ENCODE data around the gene FTO.

Gene FTO

DNA sequence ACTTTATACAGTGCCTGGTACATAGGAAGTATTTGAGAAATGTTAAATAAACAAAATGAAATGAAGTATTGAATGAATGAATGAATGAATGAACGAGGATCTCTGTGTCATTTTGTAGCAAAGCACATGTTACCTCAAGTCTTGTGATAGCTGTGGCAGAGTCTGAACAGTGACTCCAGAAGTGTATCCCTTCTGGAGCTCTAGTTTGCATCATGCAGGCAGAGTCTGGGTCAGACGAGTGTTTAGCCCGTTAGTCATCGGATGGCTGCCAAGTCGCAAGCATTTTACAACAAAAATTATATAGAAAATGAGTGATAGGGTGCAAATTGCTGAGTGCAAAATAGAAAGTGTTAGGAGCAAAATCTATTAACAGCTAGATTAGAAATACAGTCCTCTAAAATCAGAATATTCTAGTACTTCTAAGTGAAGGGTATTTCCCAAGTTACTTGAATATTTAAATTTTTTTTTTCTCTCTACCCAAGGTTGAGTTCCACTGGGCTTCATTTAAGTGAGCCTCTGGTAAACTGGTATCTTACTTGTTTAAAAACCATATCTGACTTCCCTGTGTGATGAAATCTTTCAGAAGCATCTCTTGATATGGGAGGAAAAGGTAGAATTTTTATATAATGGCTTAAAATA, 113.3 kb downstream of the FTO start:
- Histone ChIP-seq H3K9me3 (ENCODE audit: control insufficient read depth in 2 of 2, low read length in 2 of 2) (no peaks in the 10 kb centered on the region), H3K27ac (ENCODE audit: low read depth in 2 of 2, low read length in 2 of 2) (no peak overlapping the region), H3K9ac (ENCODE audit: low read depth in 1 of 2, low read length in 2 of 2) (no peak overlapping the region), H3K4me3 (ENCODE audit: low read length in 2 of 2) (no peak overlapping the region), H3K4me1 (ENCODE audit: control insufficient read depth in 2 of 2, insufficient read depth in 2 of 2, low read length in 2 of 2) (peaks cover 0 to 4% of the 10 kb centered on the region in 2 donors), H3K27me3 (ENCODE audit: control insufficient read depth in 2 of 2, insufficient read depth in 2 of 2, low read length in 2 of 2) (no peaks in the 10 kb centered on the region), H3K36me3 (ENCODE audit: control insufficient read depth in 2 of 2, insufficient read depth in 2 of 2, low read length in 2 of 2) (no peaks in the 10 kb centered on the region)

DNA sequence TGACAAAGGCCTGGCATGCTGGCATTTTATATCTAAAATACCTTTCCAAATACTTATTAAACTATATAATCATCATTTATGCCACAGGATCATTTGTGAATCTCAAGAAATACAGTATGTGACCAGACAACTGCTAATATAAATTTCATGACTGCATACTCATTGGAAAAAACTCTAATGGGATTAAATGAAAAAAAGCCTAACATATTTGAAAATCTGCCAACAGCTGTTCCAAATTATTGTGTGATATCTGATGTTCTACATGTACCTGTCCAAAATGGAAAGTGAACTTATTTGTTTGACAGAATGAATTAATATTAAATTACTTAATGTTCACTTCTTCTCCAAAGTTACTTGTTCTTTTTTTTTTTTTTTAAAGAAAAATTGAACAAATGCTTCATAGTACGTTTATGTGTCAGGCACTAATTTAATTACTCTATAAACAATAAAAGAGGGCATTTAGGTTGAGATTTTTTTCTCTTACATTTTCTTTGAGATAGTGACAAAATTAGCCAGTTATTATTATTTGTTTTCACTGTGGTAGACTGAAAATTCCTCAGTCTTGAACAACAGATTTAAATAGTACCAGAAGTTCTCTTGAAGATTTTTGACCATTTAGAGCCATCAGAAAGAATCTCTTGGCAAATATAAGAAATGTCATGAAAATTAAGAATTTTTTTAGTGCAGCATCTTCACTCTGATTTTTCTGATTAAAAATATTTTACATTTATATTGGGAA, 114.0 kb downstream of the FTO start:
- Histone ChIP-seq H3K27me3 (ENCODE audit: control insufficient read depth in 2 of 2, insufficient read depth in 2 of 2, low read length in 2 of 2) (no peaks in the 10 kb centered on the region), H3K27ac (ENCODE audit: low read depth in 2 of 2, low read length in 2 of 2) (no peak overlapping the region), H3K4me1 (ENCODE audit: control insufficient read depth in 2 of 2, insufficient read depth in 2 of 2, low read length in 2 of 2) (peaks cover 0 to 4% of the 10 kb centered on the region in 2 donors), H3K4me3 (ENCODE audit: low read length in 2 of 2) (no peak overlapping the region), H3K9ac (ENCODE audit: low read depth in 1 of 2, low read length in 2 of 2) (no peak overlapping the region), H3K36me3 (ENCODE audit: control insufficient read depth in 2 of 2, insufficient read depth in 2 of 2, low read length in 2 of 2) (no peaks in the 10 kb centered on the region), H3K9me3 (ENCODE audit: control insufficient read depth in 2 of 2, low read length in 2 of 2) (no peaks in the 10 kb centered on the region)

DNA sequence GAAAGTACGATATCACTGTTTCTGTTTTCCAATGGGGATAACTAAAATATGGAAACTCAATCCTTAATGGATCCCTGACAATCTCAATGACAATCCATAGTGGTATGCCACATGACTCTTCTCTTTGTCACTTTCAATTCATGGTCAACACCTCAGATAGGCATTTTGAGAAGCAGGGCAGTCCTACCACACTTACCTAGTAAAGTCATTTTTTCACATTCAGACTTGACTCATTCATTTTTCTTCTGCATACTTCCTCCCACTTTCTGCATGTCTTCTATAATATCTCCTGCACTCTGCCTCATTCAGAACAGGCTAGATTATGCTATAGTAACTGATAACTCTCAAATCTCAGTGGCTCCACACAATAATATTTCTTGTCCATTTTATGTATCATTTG, 117.5 kb downstream of the FTO start:
- no peak overlapping the region for H3K9ac ChIP-seq (ENCODE audit: low read depth in 1 of 2, low read length in 2 of 2)
- no peaks in the 10 kb centered on the region for H3K27me3 ChIP-seq (ENCODE audit: control insufficient read depth in 2 of 2, insufficient read depth in 2 of 2, low read length in 2 of 2)
- H3K4me1 ChIP-seq (ENCODE audit: control insufficient read depth in 2 of 2, insufficient read depth in 2 of 2, low read length in 2 of 2), result peaks cover 0 to 4% of the 10 kb centered on the region in 2 donors
- no peaks in the 10 kb centered on the region for H3K9me3 ChIP-seq (ENCODE audit: control insufficient read depth in 2 of 2, low read length in 2 of 2)
- H3K27ac ChIP-seq (ENCODE audit: low read depth in 2 of 2, low read length in 2 of 2), result no peak overlapping the region
- no peak overlapping the region for H3K4me3 ChIP-seq (ENCODE audit: low read length in 2 of 2)
- peaks cover 6% of the 10 kb centered on the region in 2 donors for H3K36me3 ChIP-seq (ENCODE audit: control insufficient read depth in 2 of 2, insufficient read depth in 2 of 2, low read length in 2 of 2)

DNA sequence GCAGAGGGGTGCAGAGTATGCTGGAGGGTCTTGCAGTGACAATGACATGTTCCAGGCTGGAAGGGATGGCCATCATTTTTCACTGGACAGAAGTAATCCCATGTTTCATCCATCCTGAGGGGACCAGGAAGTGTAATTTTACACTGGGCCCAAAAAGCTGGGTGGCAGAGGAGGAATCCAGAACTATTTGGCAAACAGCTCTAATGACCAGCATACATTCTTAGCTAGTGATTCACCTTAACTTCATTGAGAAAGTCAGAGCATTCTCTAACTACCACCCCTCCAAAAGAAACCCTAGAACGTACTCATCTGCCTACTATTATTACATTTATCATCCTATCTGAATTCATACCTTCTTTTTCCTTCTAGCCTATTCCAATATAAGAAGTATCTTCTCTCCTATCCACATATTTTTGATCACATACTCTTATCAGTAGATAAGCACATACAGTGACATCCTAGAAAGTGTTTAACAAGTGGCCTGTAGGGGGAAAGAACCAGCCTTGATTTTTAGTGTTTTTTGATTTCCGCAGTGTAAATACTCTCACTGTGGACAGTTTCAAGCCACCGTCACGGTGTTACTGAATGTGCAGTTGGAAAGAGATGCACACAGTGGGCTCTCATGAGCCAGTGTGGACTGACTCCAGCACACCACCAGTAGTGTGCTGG, 118.1 kb downstream of the FTO start:
- Histone ChIP-seq H3K4me3 (ENCODE audit: low read length in 2 of 2) (no peak overlapping the region), H3K9ac (ENCODE audit: low read depth in 1 of 2, low read length in 2 of 2) (no peak overlapping the region), H3K36me3 (ENCODE audit: control insufficient read depth in 2 of 2, insufficient read depth in 2 of 2, low read length in 2 of 2) (peaks cover 8% of the 10 kb centered on the region in 2 donors), H3K27ac (ENCODE audit: low read depth in 2 of 2, low read length in 2 of 2) (no peak overlapping the region), H3K4me1 (ENCODE audit: control insufficient read depth in 2 of 2, insufficient read depth in 2 of 2, low read length in 2 of 2) (peaks cover 0 to 4% of the 10 kb centered on the region in 2 donors), H3K27me3 (ENCODE audit: control insufficient read depth in 2 of 2, insufficient read depth in 2 of 2, low read length in 2 of 2) (no peaks in the 10 kb centered on the region), H3K9me3 (ENCODE audit: control insufficient read depth in 2 of 2, low read length in 2 of 2) (no peaks in the 10 kb centered on the region)

DNA sequence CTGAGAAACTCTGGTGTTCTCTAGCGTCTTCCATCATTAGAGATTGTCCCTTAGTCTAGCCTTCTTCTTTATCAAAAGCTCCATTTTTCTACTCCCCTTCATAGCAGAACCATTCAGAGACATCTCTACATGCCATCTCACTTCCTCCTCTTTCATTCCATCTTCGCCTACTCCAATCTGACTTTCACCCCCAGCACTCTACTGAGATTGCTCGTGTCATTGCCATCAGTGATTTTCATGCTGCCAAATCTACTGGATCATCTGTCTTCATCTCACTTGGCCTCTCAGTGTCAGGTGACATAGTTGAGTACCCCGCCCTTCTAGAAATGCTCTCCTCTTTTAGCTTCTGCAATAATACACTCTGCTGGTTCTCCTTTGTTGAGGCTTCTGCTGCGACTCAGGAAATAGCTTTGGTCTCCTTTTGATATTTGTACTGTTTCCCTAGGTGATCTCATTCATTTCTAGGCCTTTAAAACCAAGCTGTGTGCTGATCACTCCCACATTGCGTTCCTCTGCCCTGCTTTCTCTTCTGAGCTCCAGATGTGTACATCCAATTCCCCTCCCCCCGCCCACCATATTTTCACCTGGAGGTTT, 119.1 kb downstream of the FTO start:
- H3K9me3 ChIP-seq (ENCODE audit: control insufficient read depth in 2 of 2, low read length in 2 of 2), result no peaks in the 10 kb centered on the region
- H3K27me3 ChIP-seq (ENCODE audit: control insufficient read depth in 2 of 2, insufficient read depth in 2 of 2, low read length in 2 of 2), result no peaks in the 10 kb centered on the region
- no peak overlapping the region for H3K9ac ChIP-seq (ENCODE audit: low read depth in 1 of 2, low read length in 2 of 2)
- peaks cover 8% of the 10 kb centered on the region in 2 donors for H3K36me3 ChIP-seq (ENCODE audit: control insufficient read depth in 2 of 2, insufficient read depth in 2 of 2, low read length in 2 of 2)
- no peak overlapping the region for H3K27ac ChIP-seq (ENCODE audit: low read depth in 2 of 2, low read length in 2 of 2)
- H3K4me3 ChIP-seq (ENCODE audit: low read length in 2 of 2), result no peak overlapping the region
- H3K4me1 ChIP-seq (ENCODE audit: control insufficient read depth in 2 of 2, insufficient read depth in 2 of 2, low read length in 2 of 2), result peaks cover 0 to 4% of the 10 kb centered on the region in 2 donors

GRCh38 chr16:53826658-53827057, 122.7 kb downstream of the FTO start:
- no peaks in the 10 kb centered on the region for H3K9me3 ChIP-seq (ENCODE audit: control insufficient read depth in 2 of 2, low read length in 2 of 2)
- peaks cover 8% of the 10 kb centered on the region in 2 donors for H3K36me3 ChIP-seq (ENCODE audit: control insufficient read depth in 2 of 2, insufficient read depth in 2 of 2, low read length in 2 of 2)
- no peaks in the 10 kb centered on the region for H3K4me1 ChIP-seq (ENCODE audit: control insufficient read depth in 2 of 2, insufficient read depth in 2 of 2, low read length in 2 of 2)
- H3K9ac ChIP-seq (ENCODE audit: low read depth in 1 of 2, low read length in 2 of 2), result no peak overlapping the region
- no peaks in the 10 kb centered on the region for H3K27me3 ChIP-seq (ENCODE audit: control insufficient read depth in 2 of 2, insufficient read depth in 2 of 2, low read length in 2 of 2)
- H3K4me3 ChIP-seq (ENCODE audit: low read length in 2 of 2), result no peak overlapping the region
- no peak overlapping the region for H3K27ac ChIP-seq (ENCODE audit: low read depth in 2 of 2, low read length in 2 of 2)

DNA sequence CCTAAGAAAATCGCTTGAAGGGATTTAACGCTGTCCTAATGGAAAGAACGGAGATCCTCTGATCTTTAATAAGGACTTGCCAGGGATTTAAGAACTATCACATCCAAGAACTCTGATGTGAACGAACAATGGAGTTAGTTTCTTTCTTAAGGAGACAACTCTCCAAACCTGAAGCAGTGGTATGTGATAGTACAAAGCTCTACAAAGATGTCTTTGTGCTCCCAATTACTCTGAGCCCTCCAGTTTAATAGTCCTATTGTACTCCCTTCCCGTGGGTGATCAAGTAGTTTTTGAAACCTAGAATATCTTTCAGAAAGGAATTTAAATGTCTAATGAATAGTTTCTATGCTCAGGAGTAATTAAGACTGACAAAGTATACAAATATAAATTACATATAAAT, 123.8 kb downstream of the FTO start:
- H3K36me3 ChIP-seq (ENCODE audit: control insufficient read depth in 2 of 2, insufficient read depth in 2 of 2, low read length in 2 of 2), result peaks cover 8% of the 10 kb centered on the region in 2 donors
- H3K27me3 ChIP-seq (ENCODE audit: control insufficient read depth in 2 of 2, insufficient read depth in 2 of 2, low read length in 2 of 2), result no peaks in the 10 kb centered on the region
- no peaks in the 10 kb centered on the region for H3K4me1 ChIP-seq (ENCODE audit: control insufficient read depth in 2 of 2, insufficient read depth in 2 of 2, low read length in 2 of 2)

DNA sequence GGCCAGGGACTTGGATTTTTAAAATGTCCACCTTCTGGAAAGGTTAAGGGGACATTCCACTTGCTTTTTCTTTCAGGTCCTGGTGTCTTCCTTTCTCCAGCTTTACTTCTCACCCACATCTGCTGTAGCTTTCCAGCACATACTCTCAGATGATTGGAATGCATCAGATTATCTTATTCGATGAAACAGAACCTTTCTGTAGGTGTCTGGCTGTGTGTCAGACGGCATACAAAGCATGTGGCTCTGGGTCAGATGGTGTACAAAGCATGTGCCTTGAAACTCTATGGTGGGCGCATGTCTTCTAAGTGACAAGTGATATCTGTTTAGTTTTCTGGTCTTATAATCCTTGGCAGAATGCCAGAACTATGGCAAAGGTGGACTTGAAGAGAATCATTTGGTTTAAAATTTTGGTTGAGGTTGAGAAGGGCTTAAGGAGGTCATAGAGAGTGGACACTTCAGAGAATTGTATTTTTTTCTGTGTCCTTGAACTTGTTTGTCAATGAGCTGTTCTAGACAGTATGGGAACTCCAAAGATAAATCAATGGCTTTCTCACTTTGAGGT, 125.3 kb downstream of the FTO start:
- Histone ChIP-seq H3K36me3 (ENCODE audit: control insufficient read depth in 2 of 2, insufficient read depth in 2 of 2, low read length in 2 of 2) (peaks cover 8% of the 10 kb centered on the region in 2 donors), H3K4me3 (ENCODE audit: low read length in 2 of 2) (no peak overlapping the region), H3K9me3 (ENCODE audit: control insufficient read depth in 2 of 2, low read length in 2 of 2) (no peaks in the 10 kb centered on the region), H3K9ac (ENCODE audit: low read depth in 1 of 2, low read length in 2 of 2) (no peak overlapping the region), H3K4me1 (ENCODE audit: control insufficient read depth in 2 of 2, insufficient read depth in 2 of 2, low read length in 2 of 2) (no peaks in the 10 kb centered on the region), H3K27ac (ENCODE audit: low read depth in 2 of 2, low read length in 2 of 2) (no peak overlapping the region), H3K27me3 (ENCODE audit: control insufficient read depth in 2 of 2, insufficient read depth in 2 of 2, low read length in 2 of 2) (no peaks in the 10 kb centered on the region)

More for the DNA sequence above, 123.8 kb downstream of the FTO start:
- Histone ChIP-seq H3K9me3 (ENCODE audit: control insufficient read depth in 2 of 2, low read length in 2 of 2) (no peaks in the 10 kb centered on the region), H3K4me3 (ENCODE audit: low read length in 2 of 2) (no peak overlapping the region), H3K9ac (ENCODE audit: low read depth in 1 of 2, low read length in 2 of 2) (no peak overlapping the region), H3K27ac (ENCODE audit: low read depth in 2 of 2, low read length in 2 of 2) (no peak overlapping the region)

- H3K27me3 ChIP-seq (ENCODE audit: control insufficient read depth in 2 of 2, insufficient read depth in 2 of 2, low read length in 2 of 2), result no peaks in the 10 kb centered on the region
- no peak overlapping the region for H3K27ac ChIP-seq (ENCODE audit: low read depth in 2 of 2, low read length in 2 of 2)
- no peaks in the 10 kb centered on the region for H3K4me1 ChIP-seq (ENCODE audit: control insufficient read depth in 2 of 2, insufficient read depth in 2 of 2, low read length in 2 of 2)
- H3K36me3 ChIP-seq (ENCODE audit: control insufficient read depth in 2 of 2, insufficient read depth in 2 of 2, low read length in 2 of 2), result no peaks in the 10 kb centered on the region
- H3K4me3 ChIP-seq (ENCODE audit: low read length in 2 of 2), result no peak overlapping the region
- no peaks in the 10 kb centered on the region for H3K9me3 ChIP-seq (ENCODE audit: control insufficient read depth in 2 of 2, low read length in 2 of 2)
- no peak overlapping the region for H3K9ac ChIP-seq (ENCODE audit: low read depth in 1 of 2, low read length in 2 of 2)
These were observed 129.1 kb downstream of the FTO start for GRCh38 chr16:53832896-53833544.
